ENCODE measurements around the gene PLA2G4E. TPM values are rescaled to one million over a fixed set of nuclear protein-coding genes. Genes with fewer than 3 reads are reported as not detected.
A peak's percentile ranks its signal among the peaks of the same experiment; 100 is the strongest.

PLA2G4E gene
- total RNA-seq, 4 donors from 2014 or later = 0.08 to 0.67 TPM; not detected in 2

- no peak overlapping the region for H3K4me3 ChIP-seq
- peak overlapping the region in 3 of 4 donors; percentile 53 to 65 (median 61) for H3K27ac ChIP-seq
- H3K9me3 ChIP-seq = no peaks in the 10 kb centered on the region
- H3K4me1 ChIP-seq = peaks cover 0 to 68% (median 37%) of the 10 kb centered on the region in 3 donors
- ATAC-seq = no peak
- no peak for TF ChIP-seq POLR2AphosphoS5 (IDR thresholded peaks at IDR 0.05)
- no peak for TF ChIP-seq EP300 (IDR thresholded peaks at IDR 0.05)
- WGBS, 2 donors (ENCODE audit: low coverage in 1 of 2) = 55 to 74% methylated on average over 6 to 7 of the region's 10 CpGs
- H3K27me3 ChIP-seq = no peaks in the 10 kb centered on the region
- no peaks in the 10 kb centered on the region for H3K36me3 ChIP-seq
Measured at GRCh38 chr15:41933771-41934170, 87.1 kb downstream of the PLA2G4E start.

DNA sequence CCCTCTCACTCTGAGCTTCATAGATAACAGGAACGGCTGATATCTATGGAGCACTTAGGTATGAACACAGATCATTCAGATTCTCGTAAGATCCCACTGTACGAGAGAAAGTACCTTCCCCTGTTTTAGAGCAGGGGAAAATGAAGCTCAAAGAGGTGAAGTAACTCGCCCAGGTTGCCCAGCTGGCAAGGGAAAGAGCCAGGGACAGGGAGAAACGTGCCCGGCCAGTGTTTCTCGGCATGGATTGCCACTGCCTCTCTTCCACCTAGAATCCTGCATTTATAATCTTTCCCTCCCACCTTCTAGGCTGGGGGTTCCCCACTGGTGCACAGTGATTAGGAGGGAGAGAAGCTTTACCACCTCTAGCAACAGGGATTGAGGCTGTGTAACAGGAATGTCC lies 87.5 kb downstream of the PLA2G4E start:
- 68 to 86% methylated on average over 5 to 7 of the region's 7 CpGs for WGBS, 2 donors (ENCODE audit: low coverage in 1 of 2)
- Histone ChIP-seq H3K27me3 (no peaks in the 10 kb centered on the region), H3K4me1 (peaks cover 0 to 73% (median 39%) of the 10 kb centered on the region in 3 donors)

GRCh38 chr15:41932511-41933289 lies 88.1 kb downstream of the PLA2G4E start:
- TF ChIP-seq, protein P1, sequence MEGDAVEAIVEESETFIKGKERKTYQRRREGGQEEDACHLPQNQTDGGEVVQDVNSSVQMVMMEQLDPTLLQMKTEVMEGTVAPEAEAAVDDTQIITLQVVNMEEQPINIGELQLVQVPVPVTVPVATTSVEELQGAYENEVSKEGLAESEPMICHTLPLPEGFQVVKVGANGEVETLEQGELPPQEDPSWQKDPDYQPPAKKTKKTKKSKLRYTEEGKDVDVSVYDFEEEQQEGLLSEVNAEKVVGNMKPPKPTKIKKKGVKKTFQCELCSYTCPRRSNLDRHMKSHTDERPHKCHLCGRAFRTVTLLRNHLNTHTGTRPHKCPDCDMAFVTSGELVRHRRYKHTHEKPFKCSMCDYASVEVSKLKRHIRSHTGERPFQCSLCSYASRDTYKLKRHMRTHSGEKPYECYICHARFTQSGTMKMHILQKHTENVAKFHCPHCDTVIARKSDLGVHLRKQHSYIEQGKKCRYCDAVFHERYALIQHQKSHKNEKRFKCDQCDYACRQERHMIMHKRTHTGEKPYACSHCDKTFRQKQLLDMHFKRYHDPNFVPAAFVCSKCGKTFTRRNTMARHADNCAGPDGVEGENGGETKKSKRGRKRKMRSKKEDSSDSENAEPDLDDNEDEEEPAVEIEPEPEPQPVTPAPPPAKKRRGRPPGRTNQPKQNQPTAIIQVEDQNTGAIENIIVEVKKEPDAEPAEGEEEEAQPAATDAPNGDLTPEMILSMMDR (IDR thresholded peaks at IDR 0.05) = no peak
- TF ChIP-seq POLR2A (IDR thresholded peaks at IDR 0.05) (no peak), EP300 (IDR thresholded peaks at IDR 0.05) (no peak), POLR2AphosphoS5 (IDR thresholded peaks at IDR 0.05) (no peak)
- ATAC-seq = no peak
- peak overlapping the region in 3 of 4 donors; percentile 53 to 65 (median 61) for H3K27ac ChIP-seq
- no peak overlapping the region for H3K4me3 ChIP-seq
- no peaks in the 10 kb centered on the region for H3K36me3 ChIP-seq
- H3K4me1 ChIP-seq = peaks cover 0 to 78% (median 39%) of the 10 kb centered on the region in 3 donors
- no peaks in the 10 kb centered on the region for H3K27me3 ChIP-seq
- WGBS, 2 donors (ENCODE audit: low coverage in 1 of 2) = 73 to 80% methylated on average over 2 to 6 of the region's 16 CpGs
- no peaks in the 10 kb centered on the region for H3K9me3 ChIP-seq

More for the DNA sequence above, 87.5 kb downstream of the PLA2G4E start:
- H3K9me3 ChIP-seq = no peaks in the 10 kb centered on the region
- ATAC-seq = no peak
- TF ChIP-seq EP300 (IDR thresholded peaks at IDR 0.05) (no peak), POLR2A (IDR thresholded peaks at IDR 0.05) (no peak), POLR2AphosphoS5 (IDR thresholded peaks at IDR 0.05) (no peak)
- TF ChIP-seq, protein P1 (IDR thresholded peaks at IDR 0.05) = no peak
- H3K27ac ChIP-seq = peak overlapping the region in 3 of 4 donors; percentile 53 to 65 (median 61)
- no peaks in the 10 kb centered on the region for H3K36me3 ChIP-seq
- no peak overlapping the region for H3K4me3 ChIP-seq

- 90 to 95% methylated on average over 6 of the region's 9 CpGs for WGBS, 2 donors (ENCODE audit: low coverage in 1 of 2)
- Histone ChIP-seq H3K9me3 (no peaks in the 10 kb centered on the region), H3K27me3 (no peaks in the 10 kb centered on the region), H3K27ac (peak overlapping the region in 3 of 4 donors; percentile 9 to 61 (median 53)), H3K36me3 (no peaks in the 10 kb centered on the region), H3K4me3 (no peak overlapping the region), H3K4me1 (peaks cover 0 to 75% (median 39%) of the 10 kb centered on the region in 3 donors)
- TF ChIP-seq POLR2AphosphoS5 (IDR thresholded peaks at IDR 0.05) = no peak
- TF ChIP-seq EP300 (IDR thresholded peaks at IDR 0.05) = no peak
- no peak for TF ChIP-seq POLR2A (IDR thresholded peaks at IDR 0.05)
- TF ChIP-seq, protein P1 (IDR thresholded peaks at IDR 0.05) = no peak
- no peak for ATAC-seq
Measured at GRCh38 chr15:41932101-41932500, 88.7 kb downstream of the PLA2G4E start.

Other genes with a start within 250 kb of the PLA2G4E start
- gene MAPKBP1, start 246.6 kb downstream of the PLA2G4E start, total RNA-seq = 10 to 100 TPM; 25.1 to 48.9 (median 30.6) TPM
- gene JMJD7, start 192.9 kb downstream of the PLA2G4E start, total RNA-seq = 10 to 100 TPM in 1 of 4 donors, 1 to 10 TPM in 3; 6.1 to 12.8 (median 9.3) TPM
- gene PLA2G4B, start 182.2 kb downstream of the PLA2G4E start, total RNA-seq = 1 to 10 TPM; 2.5 to 7.0 (median 3.6) TPM
- gene SPTBN5, start 127.0 kb downstream of the PLA2G4E start, total RNA-seq = under 1 TPM; 0.13 to 0.93 (median 0.38) TPM
- 10 to 100 TPM in 3 of 4 donors, 1 to 10 TPM in 1; 10.0 to 25.4 (median 20.3) TPM for gene EHD4, start 48.5 kb downstream of the PLA2G4E start, total RNA-seq
- gene PLA2G4D, start 73.5 kb upstream of the PLA2G4E start, total RNA-seq = not detected
- under 1 TPM in 2 of 4 donors, not detected in 2; 0.16 to 0.67 TPM for gene PLA2G4F, start 135.6 kb upstream of the PLA2G4E start, total RNA-seq
- gene VPS39, start 187.3 kb upstream of the PLA2G4E start, total RNA-seq = 100 to 1,000 TPM in 1 of 4 donors, 10 to 100 TPM in 3; 53.5 to 104 (median 76.6) TPM